Psoas muscle (tissue), 8 donors: ENCODE results near the gene SH3PXD2B. TPM values are rescaled to one million over a fixed set of nuclear protein-coding genes. Genes with fewer than 3 reads are reported as not detected.
A peak's percentile ranks its signal among the peaks of the same experiment; 100 is the strongest.

Experiments used
- ATAC-seq, 4 donors: fragments of 200-7000 bp; cut with Tn5 transposase; one replicate each; pipeline ENCODE4 v1.9.1; 2020; ENCODE audit warnings: moderate library complexity in 3 of 4, mild to moderate bottlenecking in 2 of 4
- DNase-seq, 2 donors: peaks; one replicate each; pipeline ENCODE4 v3.0.0-alpha.2; 2020
- H3K27ac ChIP-seq: fragments of 200-600 bp; one replicate; pipeline ENCODE4 v1.8.0; 2022
- H3K27me3 ChIP-seq, 3 donors: fragments of 200-600 bp in 1 of 3; one replicate each; pipeline versions ENCODE4 v1.6.1 to v1.8.0; 2013 to 2022; ENCODE audit warnings: low read length in 2 of 3, mild to moderate bottlenecking in 2 of 3, moderate library complexity in 1 of 3; ENCODE audit not compliant: insufficient read depth in 3 of 3
- H3K36me3 ChIP-seq, 2 donors: fragments of 200-600 bp in 1 of 2; one replicate each; pipeline versions ENCODE4 v1.6.1 to v1.8.0; 2013 to 2022; ENCODE audit warnings: low read depth in 1 of 2, mild to moderate bottlenecking in 1 of 2, moderate library complexity in 1 of 2; ENCODE audit not compliant: insufficient read depth in 1 of 2
- H3K4me1 ChIP-seq: fragments of 200-600 bp; one replicate; pipeline ENCODE4 v1.8.0; 2022
- H3K4me3 ChIP-seq: fragments of 200-600 bp; one replicate; pipeline ENCODE4 v1.8.0; 2022; ENCODE audit warnings: mild to moderate bottlenecking
- H3K9me3 ChIP-seq: fragments of 200-600 bp; one replicate; pipeline ENCODE4 v1.8.0; 2022
- CTCF ChIP-seq: fragments of 200-600 bp; IDR thresholded peaks from one replicate; pipeline ENCODE4 v1.8.0; 2022; ENCODE audit warnings: antibody characterized with exemption
- WGBS, 3 donors: extraction: QIAGEN DNeasy Blood & Tissue Kit; methylation state at CpG; one replicate each; pipeline versions ENCODE4 v1.1.6 to v1.1.7; 2013; 5-methylcytosine and 5-hydroxymethylcytosine counted together
- intact Hi-C, 2 donors: fragments of 100-400 bp; cut with DNase I; formaldehyde crosslinking; loops; one replicate each; pipeline versions ENCODE4 v1.11.0 to v1.14.2; 2022
- polyA plus RNA-seq, 3 donors: library from polyadenylated mRNA; stranded (reverse); fragments of 200-250 nt; gene quantifications; one replicate each; pipeline ENCODE4 v1.2.3, GENCODE V29; 2013
- total RNA-seq, 4 donors: library from RNA; stranded (reverse); fragmentation: NEBNext Ultra II Directional in 2 of 4; extraction: Animal tissue kit (Norgen Biotek cat#: 25700) in 2 of 4; gene quantifications; one replicate each; pipeline versions ENCODE4 v1.2.1 to v1.2.4, GENCODE V29; 2021 to 2023
- donor health status: healthy with polysubstance abuse.
- donor health status: DM: no; HTN: no; CAD: no; lungs with moderate emphysema.
- donor health status: Bipolar disorder and iron deficiency.
- donor health status: healthy.
- donor health status: DM: yes; HTN: yes; CAD: no.
- donor health status: DM: no; HTN: no; CAD: no.
- donor health status: DM: no; HTN: no; CAD: no.
- donor health status: DM: yes; HTN: yes; CAD: no.

The SH3PXD2B gene
- total and polyA plus RNA-seq, 7 donors: 0.58 to 5.3 (median 2.5) TPM

DNA sequence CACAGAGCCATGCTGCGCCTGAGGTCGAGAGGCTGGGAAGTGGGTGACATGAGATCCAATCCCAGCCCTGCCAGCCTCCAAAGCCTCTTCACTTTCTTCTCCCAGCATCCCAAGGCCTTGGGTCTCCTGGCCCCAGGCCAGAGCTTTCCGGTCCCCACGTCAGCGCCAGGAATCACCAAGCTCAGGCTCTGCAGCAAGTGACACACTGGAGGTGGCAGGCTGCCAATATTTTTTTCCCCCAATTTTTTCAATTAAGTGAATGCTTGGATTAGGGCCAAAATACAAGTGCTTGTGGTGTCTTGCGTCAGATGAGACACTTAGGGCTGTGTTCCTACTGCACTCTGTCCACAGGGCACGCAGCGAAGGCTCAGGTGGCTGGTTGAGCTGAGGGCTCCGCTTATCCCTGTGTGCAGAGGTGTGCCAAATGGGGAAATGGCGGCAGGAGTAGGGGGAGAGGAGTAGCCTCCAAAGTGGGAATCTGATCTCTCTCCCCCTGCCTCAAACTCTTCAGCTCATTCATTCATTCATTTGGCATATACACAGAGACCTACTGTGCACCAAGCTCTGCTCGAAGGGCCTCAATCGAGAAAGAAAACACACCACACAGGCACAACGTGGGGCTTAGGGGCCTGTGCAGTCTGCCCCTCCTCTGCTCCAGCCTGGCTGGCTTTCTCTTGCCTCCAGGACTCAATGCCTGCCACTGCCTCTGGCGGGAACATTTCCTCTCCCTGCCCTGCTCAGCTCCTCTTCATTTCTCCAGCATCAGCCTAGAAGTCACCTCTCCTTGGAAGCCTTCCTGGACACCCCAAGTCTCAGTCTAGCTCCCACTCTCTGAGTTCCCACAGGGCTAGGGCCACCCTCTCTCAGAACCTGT lies 16.6 kb downstream of the SH3PXD2B start:
- H3K27ac ChIP-seq: no peak overlapping the region
- TF ChIP-seq CTCF: no peak
- intact Hi-C loops: no loop called here
- no peaks in the 10 kb centered on the region for H3K27me3 ChIP-seq
- 42 to 54% (median 48%) methylated on average over 14 of the region's 14 CpGs for WGBS, 3 donors
- H3K4me3 ChIP-seq: no peak overlapping the region
- DNase-seq: peak; percentile 74 to 79
- no peaks in the 10 kb centered on the region for H3K36me3 ChIP-seq
- ATAC-seq: peak; percentile 44 to 64 (median 52)
- no peaks in the 10 kb centered on the region for H3K9me3 ChIP-seq
- peaks cover 7% of the 10 kb centered on the region for H3K4me1 ChIP-seq

DNA sequence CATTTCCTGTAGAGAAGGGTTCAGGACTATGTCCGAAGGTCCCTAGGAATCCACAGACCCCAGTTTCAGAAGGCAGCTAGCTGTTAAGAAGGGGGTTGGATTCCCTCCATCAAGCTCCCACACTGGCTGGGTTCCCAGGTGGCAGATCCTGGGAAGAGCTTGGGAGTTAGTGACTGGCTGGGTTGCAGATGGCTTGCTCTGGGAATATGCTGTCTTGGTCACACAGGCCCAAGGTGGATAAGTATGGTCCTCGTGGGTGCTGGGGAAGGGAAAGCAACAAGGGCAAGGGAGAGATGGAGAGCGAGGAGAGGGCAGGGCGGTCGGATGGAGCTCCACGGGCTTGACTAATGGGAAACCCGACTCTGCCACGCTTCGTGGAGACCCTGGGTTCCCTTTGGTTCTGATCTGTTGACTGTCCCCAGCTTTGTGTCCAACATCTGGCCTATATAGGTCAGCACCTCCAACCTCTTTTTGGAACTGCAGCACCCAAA lies 17.4 kb downstream of the SH3PXD2B start:
- intact Hi-C loops: no loop called here
- Histone ChIP-seq H3K9me3 (no peaks in the 10 kb centered on the region), H3K4me1 (peaks cover 7% of the 10 kb centered on the region), H3K36me3 (no peaks in the 10 kb centered on the region), H3K27ac (no peak overlapping the region), H3K27me3 (no peaks in the 10 kb centered on the region), H3K4me3 (no peak overlapping the region)
- TF ChIP-seq CTCF: no peak
- DNase-seq (no peak), ATAC-seq (peak in 3 of 4 donors; percentile 5 to 29 (median 7))
- 68 to 79% (median 75%) methylated on average over 9 of the region's 9 CpGs for WGBS, 3 donors

- Histone ChIP-seq H3K4me3 (no peak overlapping the region), H3K9me3 (no peaks in the 10 kb centered on the region), H3K4me1 (peaks cover 7% of the 10 kb centered on the region), H3K27ac (no peak overlapping the region), H3K36me3 (no peaks in the 10 kb centered on the region), H3K27me3 (no peaks in the 10 kb centered on the region)
- intact Hi-C loops: no loop called here
- DNase-seq (peak in 1 of 2 donors; percentile 56), ATAC-seq (peak in 1 of 4 donors; percentile 30)
- 84 to 91% (median 87%) methylated on average over 12 of the region's 12 CpGs for WGBS, 3 donors
- no peak for TF ChIP-seq CTCF
Observed at GRCh38 chr5:172436078-172436878, 18.0 kb downstream of the SH3PXD2B start.

- DNase-seq (no peak), ATAC-seq (no peak)
- WGBS, 3 donors: 71 to 82% (median 74%) methylated on average over 8 of the region's 8 CpGs
- no peaks in the 10 kb centered on the region for H3K36me3 ChIP-seq
- H3K9me3 ChIP-seq: no peaks in the 10 kb centered on the region
- no peaks in the 10 kb centered on the region for H3K27me3 ChIP-seq
- peaks cover 7% of the 10 kb centered on the region for H3K4me1 ChIP-seq
- intact Hi-C loops: no loop called here
- no peak overlapping the region for H3K4me3 ChIP-seq
- H3K27ac ChIP-seq: no peak overlapping the region
- no peak for TF ChIP-seq CTCF
Observed at GRCh38 chr5:172435362-172436077, 18.8 kb downstream of the SH3PXD2B start.
